ENCODE measurements around the gene MS4A10. TPM values are rescaled to one million over a fixed set of nuclear protein-coding genes. Genes with fewer than 3 reads are reported as not detected.

MS4A10 gene
- total RNA-seq, 1 donor from 2014 or later: not detected

- peak; percentile 87 for TF ChIP-seq CTCF (IDR thresholded peaks at IDR 0.05; ENCODE audit: unreplicated experiment)
- peaks cover 10% of the 10 kb centered on the region for H3K4me1 Mint-ChIP-seq (ENCODE audit: unreplicated experiment)
- H3K4me3 Mint-ChIP-seq (ENCODE audit: unreplicated experiment): no peak overlapping the region
Measured at GRCh38 chr11:60831143-60831500, 46.0 kb downstream of the MS4A10 start.

GRCh38 chr11:60831501-60832079 lies 46.5 kb downstream of the MS4A10 start:
- Mint-ChIP-seq H3K27me3 (ENCODE audit: unreplicated experiment) (peaks cover 2% of the 10 kb centered on the region), H3K4me3 (ENCODE audit: unreplicated experiment) (no peak overlapping the region), H3K9me3 (ENCODE audit: unreplicated experiment) (no peaks in the 10 kb centered on the region), H3K4me1 (ENCODE audit: unreplicated experiment) (peaks cover 10% of the 10 kb centered on the region), H3K36me3 (ENCODE audit: low read depth, unreplicated experiment) (no peaks in the 10 kb centered on the region), H3K27ac (ENCODE audit: unreplicated experiment) (no peak overlapping the region)
- TF ChIP-seq CTCF (IDR thresholded peaks at IDR 0.05; ENCODE audit: unreplicated experiment): no peak
- no peak for DNase-seq (ENCODE audit: low spot score)

More at GRCh38 chr11:60831143-60831500, 46.0 kb downstream of the MS4A10 start:
- Mint-ChIP-seq H3K27ac (ENCODE audit: unreplicated experiment) (no peak overlapping the region), H3K36me3 (ENCODE audit: low read depth, unreplicated experiment) (no peaks in the 10 kb centered on the region), H3K27me3 (ENCODE audit: unreplicated experiment) (peaks cover 2% of the 10 kb centered on the region), H3K9me3 (ENCODE audit: unreplicated experiment) (no peaks in the 10 kb centered on the region)
- peak; percentile 80 for DNase-seq (ENCODE audit: low spot score)

GRCh38 chr11:60834742-60835533 lies 49.8 kb downstream of the MS4A10 start:
- TF ChIP-seq CTCF (IDR thresholded peaks at IDR 0.05; ENCODE audit: unreplicated experiment): no peak
- H3K27ac Mint-ChIP-seq (ENCODE audit: unreplicated experiment): no peak overlapping the region
- H3K27me3 Mint-ChIP-seq (ENCODE audit: unreplicated experiment): peaks cover 5% of the 10 kb centered on the region
- peaks cover 10% of the 10 kb centered on the region for H3K4me1 Mint-ChIP-seq (ENCODE audit: unreplicated experiment)
- no peaks in the 10 kb centered on the region for H3K9me3 Mint-ChIP-seq (ENCODE audit: unreplicated experiment)
- H3K36me3 Mint-ChIP-seq (ENCODE audit: low read depth, unreplicated experiment): no peaks in the 10 kb centered on the region
- H3K4me3 Mint-ChIP-seq (ENCODE audit: unreplicated experiment): no peak overlapping the region
- no peak for DNase-seq (ENCODE audit: low spot score)

GRCh38 chr11:60835534-60835846 lies 50.4 kb downstream of the MS4A10 start:
- Mint-ChIP-seq H3K27me3 (ENCODE audit: unreplicated experiment) (peaks cover 8% of the 10 kb centered on the region), H3K27ac (ENCODE audit: unreplicated experiment) (no peak overlapping the region), H3K4me1 (ENCODE audit: unreplicated experiment) (peaks cover 10% of the 10 kb centered on the region), H3K9me3 (ENCODE audit: unreplicated experiment) (no peaks in the 10 kb centered on the region), H3K36me3 (ENCODE audit: low read depth, unreplicated experiment) (no peaks in the 10 kb centered on the region), H3K4me3 (ENCODE audit: unreplicated experiment) (no peak overlapping the region)
- no peak for TF ChIP-seq CTCF (IDR thresholded peaks at IDR 0.05; ENCODE audit: unreplicated experiment)
- DNase-seq (ENCODE audit: low spot score): no peak

- peak overlapping the region; percentile 11 for H3K4me3 Mint-ChIP-seq (ENCODE audit: unreplicated experiment)
- no peak for DNase-seq (ENCODE audit: low spot score)
- no peak for TF ChIP-seq CTCF (IDR thresholded peaks at IDR 0.05; ENCODE audit: unreplicated experiment)
Measured at GRCh38 chr11:60836866-60837515, 51.9 kb downstream of the MS4A10 start.

More at GRCh38 chr11:60836866-60837515, 51.9 kb downstream of the MS4A10 start:
- H3K27me3 Mint-ChIP-seq (ENCODE audit: unreplicated experiment): peaks cover 8% of the 10 kb centered on the region
- no peak overlapping the region for H3K27ac Mint-ChIP-seq (ENCODE audit: unreplicated experiment)
- H3K4me1 Mint-ChIP-seq (ENCODE audit: unreplicated experiment): peaks cover 19% of the 10 kb centered on the region
- H3K36me3 Mint-ChIP-seq (ENCODE audit: low read depth, unreplicated experiment): peaks cover 5% of the 10 kb centered on the region
- no peaks in the 10 kb centered on the region for H3K9me3 Mint-ChIP-seq (ENCODE audit: unreplicated experiment)
